GM23338 (cell line): ENCODE data around the gene RENBP. TPM values are rescaled to one million over a fixed set of nuclear protein-coding genes. Genes with fewer than 3 reads are reported as not detected.

Source experiments
- ATAC-seq: fragments of 200-7000 bp; cut with Tn5 transposase; 3 replicates; pipeline ENCODE4 v1.9.1; 2020
- DNase-seq: peaks from one replicate; pipeline ENCODE4 v3.0.0-alpha.2; 2015; ENCODE audit warnings: low spot score
- H2AFZ ChIP-seq: fragments of 200-600 bp; sonication (generic); 2 replicates; pipeline ENCODE4 v1.8.0; 2016; ENCODE audit warnings: antibody characterized with exemption, mild to moderate bottlenecking, moderate library complexity
- H3F3A ChIP-seq: fragments of 200-600 bp; sonication (generic); replicated peaks from 2 replicates; pipeline ENCODE4 v1.8.0; 2017; ENCODE audit warnings: antibody characterized with exemption, mixed run types, low read depth
- H3K27ac ChIP-seq: fragments of 200-600 bp; sonication (generic); 2 replicates; pipeline ENCODE4 v1.6.1; 2016; ENCODE audit warnings: low read depth
- H3K27me3 ChIP-seq: fragments of 200-600 bp; sonication (generic); 2 replicates; pipeline ENCODE4 v1.8.0; 2016; ENCODE audit warnings: mild to moderate bottlenecking, mixed run types, moderate library complexity; ENCODE audit not compliant: insufficient read depth
- H3K36me3 ChIP-seq: fragments of 200-600 bp; sonication (generic); 2 replicates; pipeline ENCODE4 v1.8.0; 2016; ENCODE audit warnings: mild to moderate bottlenecking; ENCODE audit not compliant: insufficient read depth
- H3K4me1 ChIP-seq: fragments of 200-600 bp; sonication (generic); 2 replicates; pipeline ENCODE4 v1.8.0; 2016; ENCODE audit warnings: mild to moderate bottlenecking, moderate library complexity; ENCODE audit not compliant: insufficient read depth
- H3K4me2 ChIP-seq: fragments of 200-600 bp; sonication (generic); 2 replicates; pipeline ENCODE4 v1.7.1; 2017; ENCODE audit warnings: mixed run types
- H3K4me3 ChIP-seq: fragments of 200-600 bp; sonication (generic); 2 replicates; pipeline ENCODE4 v1.6.1; 2016; ENCODE audit warnings: mixed run types
- H3K79me2 ChIP-seq: fragments of 200-600 bp; sonication (generic); replicated peaks from 2 replicates; pipeline ENCODE4 v1.8.0; 2017; ENCODE audit warnings: mild to moderate bottlenecking; ENCODE audit not compliant: insufficient read depth
- H3K9me2 ChIP-seq: fragments of 200-600 bp; sonication (generic); 2 replicates; pipeline ENCODE4 v1.8.0; 2017; ENCODE audit not compliant: insufficient read depth
- H4K20me1 ChIP-seq: fragments of 200-600 bp; sonication (generic); replicated peaks from 2 replicates; pipeline ENCODE4 v1.8.0; 2017; ENCODE audit warnings: mild to moderate bottlenecking; ENCODE audit not compliant: insufficient read depth
- H3K27ac Mint-ChIP-seq: 2 replicates; pipeline ENCODE4 v1.8.0; 2020; ENCODE audit warnings: inconsistent platforms, mild to moderate bottlenecking, moderate library complexity, mixed read lengths
- H3K27me3 Mint-ChIP-seq: 3 replicates; pipeline ENCODE4 v1.8.0; 2022; ENCODE audit warnings: low read depth, mild to moderate bottlenecking, moderate library complexity, mixed read lengths, inconsistent platforms; ENCODE audit not compliant: insufficient read depth, poor library complexity
- H3K36me3 Mint-ChIP-seq: 3 replicates; pipeline ENCODE4 v1.8.0; 2021; ENCODE audit warnings: low read depth, mild to moderate bottlenecking, inconsistent platforms, moderate library complexity, mixed read lengths
- H3K4me1 Mint-ChIP-seq: 3 replicates; pipeline ENCODE4 v1.8.0; 2020; ENCODE audit warnings: mild to moderate bottlenecking, inconsistent platforms, mixed read lengths
- H3K4me3 Mint-ChIP-seq: 3 replicates; pipeline ENCODE4 v1.8.0; 2021; ENCODE audit warnings: moderate library complexity, mild to moderate bottlenecking, inconsistent platforms, mixed read lengths
- H3K9me3 Mint-ChIP-seq: 3 replicates; pipeline ENCODE4 v1.8.0; 2020; ENCODE audit warnings: moderate library complexity, mild to moderate bottlenecking, inconsistent platforms, mixed read lengths
- CREB1 ChIP-seq: fragments of 250-450 bp; sonication (Bioruptor Pico); IDR thresholded peaks from 2 replicates; pipeline ENCODE4 v1.5.0; 2020; ENCODE audit warnings: low read depth, mild to moderate bottlenecking, moderate library complexity
- JUNB ChIP-seq: IDR thresholded peaks from one replicate; pipeline ENCODE4 v1.6.1; 2016; ENCODE audit warnings: antibody characterized with exemption; ENCODE audit not compliant: unreplicated experiment
- NANOG ChIP-seq: IDR thresholded peaks from 2 replicates; pipeline ENCODE4 v1.6.1; 2016; ENCODE audit warnings: antibody characterized with exemption, borderline replicate concordance
- POLR2AphosphoS5 ChIP-seq: IDR thresholded peaks from 2 replicates; pipeline ENCODE4 v1.6.1; 2016; ENCODE audit warnings: antibody characterized with exemption, low read depth
- ZNF331 ChIP-seq: fragments of 250-450 bp; sonication (Bioruptor Pico); IDR thresholded peaks from 2 replicates; pipeline ENCODE4 v1.5.0; 2020; ENCODE audit warnings: low read depth, mild to moderate bottlenecking, moderate library complexity
- polyA plus RNA-seq: library from polyadenylated mRNA; unstranded; fragments of >200 nt; fragmentation: Nextera tagmentation; extraction: Ambion mirVana; gene quantifications from 2 replicates; pipeline ENCODE4 v1.2.1, GENCODE V29; 2016
- total RNA-seq: library from RNA; depleted of rRNA; stranded (reverse); fragments of >200 nt; shearing (Covaris generic); gene quantifications from 2 replicates; pipeline ENCODE4 v1.2.3, GENCODE V29; 2014
- TF ChIP-seq, protein P1 (sequence below), 2 experiments: fragments of 200-600 bp in 1 of 2; sonication (generic) in 1 of 2; conservative IDR thresholded peaks; 2 replicates each; pipeline versions ENCODE4 v1.5.1 to v1.6.1; 2016 to 2017; ENCODE audit warnings: antibody characterized with exemption in 2 of 2, low read depth in 2 of 2, mild to moderate bottlenecking in 2 of 2, moderate library complexity in 1 of 2
- TF ChIP-seq, protein P2 (sequence below): fragments of 250-450 bp; sonication (Bioruptor Pico); IDR thresholded peaks from 2 replicates; pipeline ENCODE4 v1.5.0; 2020; ENCODE audit warnings: mild to moderate bottlenecking, moderate library complexity
- TF ChIP-seq, protein P3 (sequence below): IDR thresholded peaks from 2 replicates; pipeline ENCODE4 v1.6.1; 2016; ENCODE audit warnings: antibody characterized with exemption
- TF ChIP-seq, protein P4 (sequence below): IDR thresholded peaks from one replicate; pipeline ENCODE4 v1.6.1; 2018; ENCODE audit warnings: antibody characterized with exemption; ENCODE audit not compliant: unreplicated experiment

RENBP gene
- total and polyA plus RNA-seq, 2 experiments from 2014 or later, result 2.0 to 10.3 TPM

DNA sequence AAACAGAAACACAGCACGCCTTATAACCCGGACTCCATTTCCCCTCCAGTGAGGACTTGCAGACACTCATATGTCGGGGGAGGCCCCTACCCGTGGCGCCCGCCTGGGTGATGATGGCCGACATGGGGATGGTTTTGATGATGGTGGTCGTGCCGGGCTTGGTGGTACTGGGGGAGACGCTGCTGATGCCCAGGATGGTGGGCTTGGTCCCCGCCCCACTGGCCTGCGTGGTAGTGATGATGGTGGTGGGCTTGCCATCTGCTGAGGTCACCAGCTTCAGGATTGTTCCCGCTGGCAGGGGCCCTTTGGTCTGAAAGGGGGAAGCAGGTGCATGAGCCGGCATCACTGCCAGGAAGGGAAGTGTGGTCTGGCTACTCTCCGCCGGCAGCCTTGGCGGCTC, 12.8 kb upstream of the RENBP start (continued):
- TF ChIP-seq, protein P1, sequence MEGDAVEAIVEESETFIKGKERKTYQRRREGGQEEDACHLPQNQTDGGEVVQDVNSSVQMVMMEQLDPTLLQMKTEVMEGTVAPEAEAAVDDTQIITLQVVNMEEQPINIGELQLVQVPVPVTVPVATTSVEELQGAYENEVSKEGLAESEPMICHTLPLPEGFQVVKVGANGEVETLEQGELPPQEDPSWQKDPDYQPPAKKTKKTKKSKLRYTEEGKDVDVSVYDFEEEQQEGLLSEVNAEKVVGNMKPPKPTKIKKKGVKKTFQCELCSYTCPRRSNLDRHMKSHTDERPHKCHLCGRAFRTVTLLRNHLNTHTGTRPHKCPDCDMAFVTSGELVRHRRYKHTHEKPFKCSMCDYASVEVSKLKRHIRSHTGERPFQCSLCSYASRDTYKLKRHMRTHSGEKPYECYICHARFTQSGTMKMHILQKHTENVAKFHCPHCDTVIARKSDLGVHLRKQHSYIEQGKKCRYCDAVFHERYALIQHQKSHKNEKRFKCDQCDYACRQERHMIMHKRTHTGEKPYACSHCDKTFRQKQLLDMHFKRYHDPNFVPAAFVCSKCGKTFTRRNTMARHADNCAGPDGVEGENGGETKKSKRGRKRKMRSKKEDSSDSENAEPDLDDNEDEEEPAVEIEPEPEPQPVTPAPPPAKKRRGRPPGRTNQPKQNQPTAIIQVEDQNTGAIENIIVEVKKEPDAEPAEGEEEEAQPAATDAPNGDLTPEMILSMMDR (conservative IDR thresholded peaks at IDR 0.05; ENCODE audit: low read depth in 2 of 2), result no peak
- no peak for TF ChIP-seq CREB1 (CRISPR knock-in tag)
- TF ChIP-seq, protein P2, sequence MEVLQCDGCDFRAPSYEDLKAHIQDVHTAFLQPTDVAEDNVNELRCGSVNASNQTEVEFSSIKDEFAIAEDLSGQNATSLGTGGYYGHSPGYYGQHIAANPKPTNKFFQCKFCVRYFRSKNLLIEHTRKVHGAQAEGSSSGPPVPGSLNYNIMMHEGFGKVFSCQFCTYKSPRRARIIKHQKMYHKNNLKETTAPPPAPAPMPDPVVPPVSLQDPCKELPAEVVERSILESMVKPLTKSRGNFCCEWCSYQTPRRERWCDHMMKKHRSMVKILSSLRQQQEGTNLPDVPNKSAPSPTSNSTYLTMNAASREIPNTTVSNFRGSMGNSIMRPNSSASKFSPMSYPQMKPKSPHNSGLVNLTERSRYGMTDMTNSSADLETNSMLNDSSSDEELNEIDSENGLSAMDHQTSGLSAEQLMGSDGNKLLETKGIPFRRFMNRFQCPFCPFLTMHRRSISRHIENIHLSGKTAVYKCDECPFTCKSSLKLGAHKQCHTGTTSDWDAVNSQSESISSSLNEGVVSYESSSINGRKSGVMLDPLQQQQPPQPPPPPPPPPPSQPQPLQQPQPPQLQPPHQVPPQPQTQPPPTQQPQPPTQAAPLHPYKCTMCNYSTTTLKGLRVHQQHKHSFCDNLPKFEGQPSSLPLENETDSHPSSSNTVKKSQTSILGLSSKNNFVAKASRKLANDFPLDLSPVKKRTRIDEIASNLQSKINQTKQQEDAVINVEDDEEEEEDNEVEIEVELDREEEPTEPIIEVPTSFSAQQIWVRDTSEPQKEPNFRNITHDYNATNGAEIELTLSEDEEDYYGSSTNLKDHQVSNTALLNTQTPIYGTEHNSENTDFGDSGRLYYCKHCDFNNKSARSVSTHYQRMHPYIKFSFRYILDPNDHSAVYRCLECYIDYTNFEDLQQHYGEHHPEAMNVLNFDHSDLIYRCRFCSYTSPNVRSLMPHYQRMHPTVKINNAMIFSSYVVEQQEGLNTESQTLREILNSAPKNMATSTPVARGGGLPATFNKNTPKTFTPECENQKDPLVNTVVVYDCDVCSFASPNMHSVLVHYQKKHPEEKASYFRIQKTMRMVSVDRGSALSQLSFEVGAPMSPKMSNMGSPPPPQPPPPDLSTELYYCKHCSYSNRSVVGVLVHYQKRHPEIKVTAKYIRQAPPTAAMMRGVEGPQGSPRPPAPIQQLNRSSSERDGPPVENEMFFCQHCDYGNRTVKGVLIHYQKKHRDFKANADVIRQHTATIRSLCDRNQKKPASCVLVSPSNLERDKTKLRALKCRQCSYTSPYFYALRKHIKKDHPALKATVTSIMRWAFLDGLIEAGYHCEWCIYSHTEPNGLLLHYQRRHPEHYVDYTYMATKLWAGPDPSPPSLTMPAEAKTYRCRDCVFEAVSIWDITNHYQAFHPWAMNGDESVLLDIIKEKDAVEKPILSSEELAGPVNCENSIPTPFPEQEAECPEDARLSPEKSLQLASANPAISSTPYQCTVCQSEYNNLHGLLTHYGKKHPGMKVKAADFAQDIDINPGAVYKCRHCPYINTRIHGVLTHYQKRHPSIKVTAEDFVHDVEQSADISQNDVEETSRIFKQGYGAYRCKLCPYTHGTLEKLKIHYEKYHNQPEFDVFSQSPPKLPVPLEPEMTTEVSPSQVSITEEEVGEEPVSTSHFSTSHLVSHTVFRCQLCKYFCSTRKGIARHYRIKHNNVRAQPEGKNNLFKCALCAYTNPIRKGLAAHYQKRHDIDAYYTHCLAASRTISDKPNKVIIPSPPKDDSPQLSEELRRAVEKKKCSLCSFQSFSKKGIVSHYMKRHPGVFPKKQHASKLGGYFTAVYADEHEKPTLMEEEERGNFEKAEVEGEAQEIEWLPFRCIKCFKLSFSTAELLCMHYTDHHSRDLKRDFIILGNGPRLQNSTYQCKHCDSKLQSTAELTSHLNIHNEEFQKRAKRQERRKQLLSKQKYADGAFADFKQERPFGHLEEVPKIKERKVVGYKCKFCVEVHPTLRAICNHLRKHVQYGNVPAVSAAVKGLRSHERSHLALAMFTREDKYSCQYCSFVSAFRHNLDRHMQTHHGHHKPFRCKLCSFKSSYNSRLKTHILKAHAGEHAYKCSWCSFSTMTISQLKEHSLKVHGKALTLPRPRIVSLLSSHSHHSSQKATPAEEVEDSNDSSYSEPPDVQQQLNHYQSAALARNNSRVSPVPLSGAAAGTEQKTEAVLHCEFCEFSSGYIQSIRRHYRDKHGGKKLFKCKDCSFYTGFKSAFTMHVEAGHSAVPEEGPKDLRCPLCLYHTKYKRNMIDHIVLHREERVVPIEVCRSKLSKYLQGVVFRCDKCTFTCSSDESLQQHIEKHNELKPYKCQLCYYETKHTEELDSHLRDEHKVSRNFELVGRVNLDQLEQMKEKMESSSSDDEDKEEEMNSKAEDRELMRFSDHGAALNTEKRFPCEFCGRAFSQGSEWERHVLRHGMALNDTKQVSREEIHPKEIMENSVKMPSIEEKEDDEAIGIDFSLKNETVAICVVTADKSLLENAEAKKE (CRISPR knock-in tag), result no peak
- TF ChIP-seq, protein P3, sequence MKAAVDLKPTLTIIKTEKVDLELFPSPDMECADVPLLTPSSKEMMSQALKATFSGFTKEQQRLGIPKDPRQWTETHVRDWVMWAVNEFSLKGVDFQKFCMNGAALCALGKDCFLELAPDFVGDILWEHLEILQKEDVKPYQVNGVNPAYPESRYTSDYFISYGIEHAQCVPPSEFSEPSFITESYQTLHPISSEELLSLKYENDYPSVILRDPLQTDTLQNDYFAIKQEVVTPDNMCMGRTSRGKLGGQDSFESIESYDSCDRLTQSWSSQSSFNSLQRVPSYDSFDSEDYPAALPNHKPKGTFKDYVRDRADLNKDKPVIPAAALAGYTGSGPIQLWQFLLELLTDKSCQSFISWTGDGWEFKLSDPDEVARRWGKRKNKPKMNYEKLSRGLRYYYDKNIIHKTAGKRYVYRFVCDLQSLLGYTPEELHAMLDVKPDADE, result no peak

DNA sequence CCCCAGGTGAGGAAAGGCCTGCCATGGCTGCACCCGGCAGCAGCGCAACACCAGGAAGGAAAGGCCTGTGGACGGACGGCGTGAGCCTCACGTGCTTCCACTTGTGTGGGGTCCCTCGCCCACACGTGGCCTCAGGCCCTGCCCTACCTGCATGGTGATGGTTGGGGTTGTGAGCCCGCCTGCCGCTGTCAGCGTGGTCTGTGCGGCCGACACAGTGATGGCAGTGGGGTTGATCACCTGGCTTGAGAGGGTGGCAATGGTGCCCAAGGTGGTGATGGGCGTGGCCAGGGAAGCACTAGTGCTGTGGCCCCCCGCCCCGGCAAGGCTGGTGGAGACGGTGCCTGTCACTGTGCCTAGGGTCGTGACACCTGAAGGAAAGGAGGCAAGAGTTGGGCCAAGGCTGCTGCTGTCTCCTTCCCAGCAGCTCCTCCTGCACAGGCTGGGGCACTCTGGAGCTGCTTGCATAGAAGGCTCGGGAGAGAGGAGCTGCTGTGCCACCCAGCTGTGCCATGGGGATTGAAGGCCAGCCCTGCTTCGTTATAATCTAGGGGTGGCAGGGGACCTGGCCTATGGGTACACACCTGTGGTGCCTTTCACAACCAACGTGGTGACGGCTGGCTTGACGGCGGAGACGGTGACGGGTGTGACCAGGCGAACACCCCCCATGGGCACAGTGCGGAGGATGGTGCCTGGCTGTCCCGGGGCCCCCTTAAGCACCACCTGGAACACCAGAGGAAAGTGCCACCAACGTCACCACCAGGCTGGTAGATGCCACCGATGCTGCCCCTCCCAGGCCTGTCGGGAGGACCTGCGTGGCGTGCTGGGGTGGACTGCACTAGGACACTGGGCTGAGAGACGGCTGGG, 11.8 kb upstream of the RENBP start:
- DNase-seq, result no peak
- peaks cover 80% of the 10 kb centered on the region for H3K36me3 Mint-ChIP-seq
- no peaks in the 10 kb centered on the region; the same call in 1 of the 2 replicates for H3K36me3 ChIP-seq
- TF ChIP-seq, protein P4, sequence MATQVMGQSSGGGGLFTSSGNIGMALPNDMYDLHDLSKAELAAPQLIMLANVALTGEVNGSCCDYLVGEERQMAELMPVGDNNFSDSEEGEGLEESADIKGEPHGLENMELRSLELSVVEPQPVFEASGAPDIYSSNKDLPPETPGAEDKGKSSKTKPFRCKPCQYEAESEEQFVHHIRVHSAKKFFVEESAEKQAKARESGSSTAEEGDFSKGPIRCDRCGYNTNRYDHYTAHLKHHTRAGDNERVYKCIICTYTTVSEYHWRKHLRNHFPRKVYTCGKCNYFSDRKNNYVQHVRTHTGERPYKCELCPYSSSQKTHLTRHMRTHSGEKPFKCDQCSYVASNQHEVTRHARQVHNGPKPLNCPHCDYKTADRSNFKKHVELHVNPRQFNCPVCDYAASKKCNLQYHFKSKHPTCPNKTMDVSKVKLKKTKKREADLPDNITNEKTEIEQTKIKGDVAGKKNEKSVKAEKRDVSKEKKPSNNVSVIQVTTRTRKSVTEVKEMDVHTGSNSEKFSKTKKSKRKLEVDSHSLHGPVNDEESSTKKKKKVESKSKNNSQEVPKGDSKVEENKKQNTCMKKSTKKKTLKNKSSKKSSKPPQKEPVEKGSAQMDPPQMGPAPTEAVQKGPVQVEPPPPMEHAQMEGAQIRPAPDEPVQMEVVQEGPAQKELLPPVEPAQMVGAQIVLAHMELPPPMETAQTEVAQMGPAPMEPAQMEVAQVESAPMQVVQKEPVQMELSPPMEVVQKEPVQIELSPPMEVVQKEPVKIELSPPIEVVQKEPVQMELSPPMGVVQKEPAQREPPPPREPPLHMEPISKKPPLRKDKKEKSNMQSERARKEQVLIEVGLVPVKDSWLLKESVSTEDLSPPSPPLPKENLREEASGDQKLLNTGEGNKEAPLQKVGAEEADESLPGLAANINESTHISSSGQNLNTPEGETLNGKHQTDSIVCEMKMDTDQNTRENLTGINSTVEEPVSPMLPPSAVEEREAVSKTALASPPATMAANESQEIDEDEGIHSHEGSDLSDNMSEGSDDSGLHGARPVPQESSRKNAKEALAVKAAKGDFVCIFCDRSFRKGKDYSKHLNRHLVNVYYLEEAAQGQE, result no peak
- TF ChIP-seq ZNF331, result no peak
- no peak for TF ChIP-seq JUNB
- no peak for TF ChIP-seq CREB1 (CRISPR knock-in tag)
- TF ChIP-seq POLR2AphosphoS5, result no peak
- TF ChIP-seq, protein P3, result no peak
- no peak for TF ChIP-seq NANOG

More for the DNA sequence above, 11.8 kb upstream of the RENBP start:
- H4K20me1 ChIP-seq, result no peaks in the 10 kb centered on the region
- no peaks in the 10 kb centered on the region for H3K27me3 ChIP-seq
- H3K79me2 ChIP-seq, result no peaks in the 10 kb centered on the region; the same call in 1 of the 2 replicates
- H3K27ac ChIP-seq, result no peak overlapping the region
- no peak overlapping the region for H3K4me2 ChIP-seq
- Mint-ChIP-seq H3K4me3 (no peak overlapping the region), H3K27ac (no peak overlapping the region), H3K27me3 (peaks cover 7% of the 10 kb centered on the region), H3K4me1 (no peaks in the 10 kb centered on the region), H3K9me3 (no peaks in the 10 kb centered on the region)
- H3F3A ChIP-seq, result no peaks in the 10 kb centered on the region
- ATAC-seq, result no peak
- no peaks in the 10 kb centered on the region for H3K9me2 ChIP-seq
- no peaks in the 10 kb centered on the region for H3K4me1 ChIP-seq
- no peak overlapping the region for H3K4me3 ChIP-seq
- H2AFZ ChIP-seq, result no peak overlapping the region
